Measurements from ENCODE around the gene UBXN10.
A peak's percentile ranks its signal among the peaks of the same experiment; 100 is the strongest.

Gene UBXN10

DNA sequence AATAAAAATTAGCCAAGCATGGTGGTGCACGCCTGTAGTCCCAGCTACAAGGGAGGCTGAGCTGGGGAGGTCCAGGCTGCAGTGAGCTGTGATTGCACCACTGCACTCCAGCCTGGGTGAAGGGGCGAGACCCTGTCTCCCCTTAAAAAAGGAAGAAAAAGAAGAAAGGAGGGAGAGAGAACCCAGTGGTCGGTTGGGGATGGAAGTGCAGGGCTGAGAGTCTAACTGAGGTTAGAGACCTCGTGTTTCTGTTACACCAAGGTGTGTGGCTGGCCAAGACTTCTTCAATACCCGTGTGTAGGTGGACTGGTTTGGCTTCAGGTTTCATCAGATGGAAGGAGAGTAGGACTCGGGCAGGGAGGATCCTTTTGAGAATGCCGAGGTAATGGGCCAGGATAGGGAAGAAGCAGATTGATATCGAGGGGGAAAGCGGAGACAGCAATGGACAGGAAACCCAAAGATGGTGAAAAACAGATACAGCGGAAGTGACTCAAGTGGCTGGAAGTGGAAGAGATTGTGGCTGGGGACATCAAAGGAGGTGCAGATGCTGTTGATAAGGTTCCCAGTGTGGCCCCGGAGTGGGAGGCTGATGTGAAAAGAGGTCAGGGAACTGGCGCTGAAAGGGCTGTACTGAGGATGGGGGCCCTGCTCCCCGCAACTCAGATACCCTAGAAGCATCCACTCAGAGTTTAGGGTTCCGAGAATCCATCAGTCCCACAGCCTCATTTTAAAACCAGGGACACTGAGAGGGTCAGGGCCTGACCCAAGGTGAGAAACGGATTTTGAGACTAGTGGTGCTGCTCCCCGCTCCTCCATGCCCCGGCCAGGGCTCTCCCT lies 681 bp upstream of the UBXN10 start:
- Histone ChIP-seq H3K4me1 (peaks cover 6% of the 10 kb centered on the region), H3K36me3 (ENCODE audit: control insufficient read depth, insufficient read depth, low read length) (no peaks in the 10 kb centered on the region), H2AFZ (peak overlapping the region; percentile 52), H3K79me2 (no peaks in the 10 kb centered on the region), H3K27me3 (ENCODE audit: control insufficient read depth, insufficient read depth, low read length) (no peaks in the 10 kb centered on the region), H3K4me2 (ENCODE audit: low read length) (peak overlapping the region; percentile 68), H3K4me3 (ENCODE audit: low read depth, low read length) (peak overlapping the region; percentile 20), H3K27ac (peak overlapping the region; percentile 80), H3K9ac (no peak overlapping the region), H3K9me3 (ENCODE audit: control insufficient read depth, low read length) (no peaks in the 10 kb centered on the region)
- TF ChIP-seq CTCF (IDR thresholded peaks at IDR 0.05): no peak

- H3K27ac ChIP-seq: peak overlapping the region; percentile 80
- H3K9me3 ChIP-seq (ENCODE audit: control insufficient read depth, low read length): no peaks in the 10 kb centered on the region
- peak overlapping the region; percentile 100 for H3K4me2 ChIP-seq (ENCODE audit: low read length)
- H3K79me2 ChIP-seq: no peaks in the 10 kb centered on the region
- peaks cover 6% of the 10 kb centered on the region for H3K4me1 ChIP-seq
- no peaks in the 10 kb centered on the region for H3K36me3 ChIP-seq (ENCODE audit: control insufficient read depth, insufficient read depth, low read length)
- H3K27me3 ChIP-seq (ENCODE audit: control insufficient read depth, insufficient read depth, low read length): no peaks in the 10 kb centered on the region
- H3K4me3 ChIP-seq (ENCODE audit: low read depth, low read length): peak overlapping the region; percentile 83
- TF ChIP-seq CTCF (IDR thresholded peaks at IDR 0.05): no peak
- no peak overlapping the region for H2AFZ ChIP-seq
- H3K9ac ChIP-seq: no peak overlapping the region
Measured at GRCh38 chr1:20187103-20187812, 1.4 kb downstream of the UBXN10 start.

- H3K9ac ChIP-seq: no peak overlapping the region
Measured at GRCh38 chr1:20187813-20188454, 2.0 kb downstream of the UBXN10 start.

GRCh38 chr1:20188455-20188817 lies 2.5 kb downstream of the UBXN10 start:
- Histone ChIP-seq H2AFZ (no peak overlapping the region), H3K4me3 (ENCODE audit: low read depth, low read length) (no peak overlapping the region), H3K9me3 (ENCODE audit: control insufficient read depth, low read length) (no peaks in the 10 kb centered on the region), H3K36me3 (ENCODE audit: control insufficient read depth, insufficient read depth, low read length) (no peaks in the 10 kb centered on the region), H3K27ac (no peak overlapping the region), H3K4me2 (ENCODE audit: low read length) (no peak overlapping the region), H3K79me2 (no peaks in the 10 kb centered on the region), H3K4me1 (peaks cover 6% of the 10 kb centered on the region), H3K9ac (no peak overlapping the region), H3K27me3 (ENCODE audit: control insufficient read depth, insufficient read depth, low read length) (no peaks in the 10 kb centered on the region)
- no peak for TF ChIP-seq CTCF (IDR thresholded peaks at IDR 0.05)

More at GRCh38 chr1:20187813-20188454, 2.0 kb downstream of the UBXN10 start:
- Histone ChIP-seq H3K4me2 (ENCODE audit: low read length) (no peak overlapping the region), H2AFZ (no peak overlapping the region), H3K27me3 (ENCODE audit: control insufficient read depth, insufficient read depth, low read length) (no peaks in the 10 kb centered on the region), H3K9me3 (ENCODE audit: control insufficient read depth, low read length) (no peaks in the 10 kb centered on the region), H3K27ac (no peak overlapping the region), H3K4me3 (ENCODE audit: low read depth, low read length) (no peak overlapping the region), H3K79me2 (no peaks in the 10 kb centered on the region), H3K36me3 (ENCODE audit: control insufficient read depth, insufficient read depth, low read length) (no peaks in the 10 kb centered on the region), H3K4me1 (peaks cover 6% of the 10 kb centered on the region)
- TF ChIP-seq CTCF (IDR thresholded peaks at IDR 0.05): no peak
